Ureter (tissue), 1 donor: ENCODE measurements around the gene VARS1. TPM values are rescaled to one million over a fixed set of nuclear protein-coding genes. Genes with fewer than 3 reads are reported as not detected.
A peak's percentile ranks its signal among the peaks of the same experiment; 100 is the strongest.

Experiments
- DNase-seq: peaks from one replicate; pipeline ENCODE4 v3.0.0-alpha.2; 2020; ENCODE audit warnings: low spot score
- total RNA-seq: library from RNA; stranded (reverse); gene quantifications from one replicate; pipeline ENCODE4 v1.2.4, GENCODE V29; 2023
- donor health status: DM: yes; HTN: yes; CAD: no.

The VARS1 gene
- total RNA-seq, 1 donor from 2014 or later: 105 TPM

GRCh38 chr6:31771992-31772358 is 23.6 kb downstream of the VARS1 start:
- DNase-seq: no peak

- DNase-seq: no peak
These were observed 24.7 kb downstream of the VARS1 start for GRCh38 chr6:31770860-31771259.

- peak; percentile 70 for DNase-seq
These were observed 25.7 kb downstream of the VARS1 start for GRCh38 chr6:31769684-31770371.

- DNase-seq: no peak
These were observed 26.9 kb downstream of the VARS1 start for GRCh38 chr6:31768363-31769257.

- no peak for DNase-seq
These were observed 28.4 kb downstream of the VARS1 start for GRCh38 chr6:31767096-31767645.

- DNase-seq: no peak
These were observed 29.4 kb downstream of the VARS1 start for GRCh38 chr6:31765910-31766794.

GRCh38 chr6:31765559-31765909 is 30.0 kb downstream of the VARS1 start:
- no peak for DNase-seq

- DNase-seq: no peak
These were observed 31.4 kb downstream of the VARS1 start for GRCh38 chr6:31764198-31764597.

GRCh38 chr6:31763619-31763940 is 32.0 kb downstream of the VARS1 start:
- DNase-seq: no peak

- no peak for DNase-seq
These were observed 32.5 kb downstream of the VARS1 start for GRCh38 chr6:31762878-31763618.

- DNase-seq: no peak
These were observed 33.2 kb downstream of the VARS1 start, which contains the start of gene SAPCD1 for GRCh38 chr6:31762356-31762755. TSS of gene SAPCD1 (plus strand) at chr6:31762656. CDS start at chr6:31763055, 399 bp downstream.

GRCh38 chr6:31761343-31761742 is 34.2 kb downstream of the VARS1 start:
- DNase-seq: no peak

- DNase-seq: no peak
These were observed 34.8 kb downstream of the VARS1 start for GRCh38 chr6:31760790-31761189.

- no peak for DNase-seq
These were observed 37.3 kb downstream of the VARS1 start for GRCh38 chr6:31758281-31758680.

GRCh38 chr6:31752739-31753319 is 42.7 kb downstream of the VARS1 start:
- DNase-seq: no peak

- DNase-seq: no peak
These were observed 45.0 kb downstream of the VARS1 start for GRCh38 chr6:31750411-31751022.

- DNase-seq: no peak
These were observed 46.1 kb downstream of the VARS1 start for GRCh38 chr6:31749301-31750036.
